Measurements from ENCODE around the gene BRINP3.

BRINP3 gene

GRCh38 chr1:190452272-190452848 lies 25.3 kb downstream of the BRINP3 start:
- Histone ChIP-seq H4K20me1 (ENCODE audit: insufficient read depth, low read length) (no peaks in the 10 kb centered on the region), H2AFZ (ENCODE audit: low read length) (no peak overlapping the region), H3F3A (ENCODE audit: insufficient read depth, low read length) (no peaks in the 10 kb centered on the region), H3K27ac (ENCODE audit: low read depth, low read length, poor library complexity, severe bottlenecking) (no peak overlapping the region), H3K36me3 (ENCODE audit: insufficient read depth, low read length) (no peaks in the 10 kb centered on the region), H3K9ac (ENCODE audit: low read length) (no peak overlapping the region), H3K27me3 (ENCODE audit: insufficient read depth, low read length) (no peaks in the 10 kb centered on the region), H3K9me2 (ENCODE audit: low read depth, low read length) (no peaks in the 10 kb centered on the region), H3K79me2 (ENCODE audit: insufficient read depth, low read length) (no peaks in the 10 kb centered on the region), H3K9me3 (ENCODE audit: low read length) (no peaks in the 10 kb centered on the region), H3K4me2 (ENCODE audit: low read length) (no peak overlapping the region), H3K4me1 (ENCODE audit: insufficient read depth, low read length, severe bottlenecking) (no peaks in the 10 kb centered on the region), H3K4me3 (ENCODE audit: low read depth, low read length, poor library complexity, severe bottlenecking) (no peak overlapping the region)
- TF ChIP-seq EZH2 (IDR thresholded peaks at IDR 0.05; ENCODE audit: borderline replicate concordance, low read length): no peak
- TF ChIP-seq, protein P1, sequence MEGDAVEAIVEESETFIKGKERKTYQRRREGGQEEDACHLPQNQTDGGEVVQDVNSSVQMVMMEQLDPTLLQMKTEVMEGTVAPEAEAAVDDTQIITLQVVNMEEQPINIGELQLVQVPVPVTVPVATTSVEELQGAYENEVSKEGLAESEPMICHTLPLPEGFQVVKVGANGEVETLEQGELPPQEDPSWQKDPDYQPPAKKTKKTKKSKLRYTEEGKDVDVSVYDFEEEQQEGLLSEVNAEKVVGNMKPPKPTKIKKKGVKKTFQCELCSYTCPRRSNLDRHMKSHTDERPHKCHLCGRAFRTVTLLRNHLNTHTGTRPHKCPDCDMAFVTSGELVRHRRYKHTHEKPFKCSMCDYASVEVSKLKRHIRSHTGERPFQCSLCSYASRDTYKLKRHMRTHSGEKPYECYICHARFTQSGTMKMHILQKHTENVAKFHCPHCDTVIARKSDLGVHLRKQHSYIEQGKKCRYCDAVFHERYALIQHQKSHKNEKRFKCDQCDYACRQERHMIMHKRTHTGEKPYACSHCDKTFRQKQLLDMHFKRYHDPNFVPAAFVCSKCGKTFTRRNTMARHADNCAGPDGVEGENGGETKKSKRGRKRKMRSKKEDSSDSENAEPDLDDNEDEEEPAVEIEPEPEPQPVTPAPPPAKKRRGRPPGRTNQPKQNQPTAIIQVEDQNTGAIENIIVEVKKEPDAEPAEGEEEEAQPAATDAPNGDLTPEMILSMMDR (IDR thresholded peaks at IDR 0.05; ENCODE audit: low read length): no peak

DNA sequence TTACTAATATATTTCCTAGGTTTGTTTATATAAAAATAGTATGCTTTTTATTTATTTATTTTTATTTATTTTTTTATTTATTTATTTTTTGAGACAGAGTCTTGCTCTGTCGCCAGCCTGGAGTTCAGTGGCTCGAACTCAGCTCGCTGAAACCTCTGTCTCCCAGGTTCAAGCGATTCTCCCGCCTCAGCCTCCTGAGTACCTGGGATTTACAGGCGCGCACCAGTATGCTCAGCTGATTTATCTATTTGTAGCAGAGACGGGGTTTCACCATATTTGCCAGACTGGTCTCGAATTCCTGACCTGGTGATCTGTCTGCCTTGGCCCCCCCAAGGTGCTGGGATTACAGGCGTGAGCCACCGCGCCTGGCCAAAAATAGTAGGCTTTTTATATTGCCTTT lies 33.2 kb downstream of the BRINP3 start:
- Histone ChIP-seq H3K9ac (ENCODE audit: low read length) (no peak overlapping the region), H3K9me2 (ENCODE audit: low read depth, low read length) (no peaks in the 10 kb centered on the region), H2AFZ (ENCODE audit: low read length) (no peak overlapping the region), H3K4me3 (ENCODE audit: low read depth, low read length, poor library complexity, severe bottlenecking) (no peak overlapping the region), H3F3A (ENCODE audit: insufficient read depth, low read length) (no peaks in the 10 kb centered on the region), H3K4me2 (ENCODE audit: low read length) (no peak overlapping the region), H3K27ac (ENCODE audit: low read depth, low read length, poor library complexity, severe bottlenecking) (no peak overlapping the region), H3K36me3 (ENCODE audit: insufficient read depth, low read length) (no peaks in the 10 kb centered on the region), H3K9me3 (ENCODE audit: low read length) (no peaks in the 10 kb centered on the region), H3K27me3 (ENCODE audit: insufficient read depth, low read length) (no peaks in the 10 kb centered on the region), H3K79me2 (ENCODE audit: insufficient read depth, low read length) (no peaks in the 10 kb centered on the region), H4K20me1 (ENCODE audit: insufficient read depth, low read length) (no peaks in the 10 kb centered on the region), H3K4me1 (ENCODE audit: insufficient read depth, low read length, severe bottlenecking) (no peaks in the 10 kb centered on the region)
- no peak for TF ChIP-seq EZH2 (IDR thresholded peaks at IDR 0.05; ENCODE audit: borderline replicate concordance, low read length)

DNA sequence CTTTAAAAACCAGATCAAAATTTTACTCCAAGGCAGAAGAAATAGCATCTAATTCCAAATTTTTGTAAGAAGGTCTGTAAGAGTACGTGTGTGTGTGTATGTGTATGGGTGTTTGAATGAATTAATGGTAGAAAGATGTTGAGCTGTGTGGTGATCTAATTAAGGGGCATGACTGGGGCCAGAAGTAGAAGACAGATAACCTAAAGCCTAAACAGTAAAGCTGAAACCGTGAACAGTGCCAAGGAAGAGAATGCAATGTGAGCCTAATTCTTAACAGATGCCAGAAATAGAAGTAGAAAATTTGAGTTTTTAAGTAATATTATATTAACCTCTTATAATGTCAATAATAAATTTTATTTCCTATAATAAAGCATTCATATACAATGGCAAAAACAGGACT lies 38.2 kb downstream of the BRINP3 start:
- Histone ChIP-seq H3K9me3 (ENCODE audit: low read length) (no peaks in the 10 kb centered on the region), H3K36me3 (ENCODE audit: insufficient read depth, low read length) (no peaks in the 10 kb centered on the region), H3K4me2 (ENCODE audit: low read length) (no peak overlapping the region), H3K79me2 (ENCODE audit: insufficient read depth, low read length) (no peaks in the 10 kb centered on the region), H3F3A (ENCODE audit: insufficient read depth, low read length) (no peaks in the 10 kb centered on the region), H3K4me1 (ENCODE audit: insufficient read depth, low read length, severe bottlenecking) (no peaks in the 10 kb centered on the region), H2AFZ (ENCODE audit: low read length) (no peak overlapping the region), H3K4me3 (ENCODE audit: low read depth, low read length, poor library complexity, severe bottlenecking) (no peak overlapping the region), H3K27me3 (ENCODE audit: insufficient read depth, low read length) (no peaks in the 10 kb centered on the region), H3K9me2 (ENCODE audit: low read depth, low read length) (no peaks in the 10 kb centered on the region), H3K9ac (ENCODE audit: low read length) (no peak overlapping the region), H3K27ac (ENCODE audit: low read depth, low read length, poor library complexity, severe bottlenecking) (no peak overlapping the region), H4K20me1 (ENCODE audit: insufficient read depth, low read length) (no peaks in the 10 kb centered on the region)
- no peak for TF ChIP-seq EZH2 (IDR thresholded peaks at IDR 0.05; ENCODE audit: borderline replicate concordance, low read length)

DNA sequence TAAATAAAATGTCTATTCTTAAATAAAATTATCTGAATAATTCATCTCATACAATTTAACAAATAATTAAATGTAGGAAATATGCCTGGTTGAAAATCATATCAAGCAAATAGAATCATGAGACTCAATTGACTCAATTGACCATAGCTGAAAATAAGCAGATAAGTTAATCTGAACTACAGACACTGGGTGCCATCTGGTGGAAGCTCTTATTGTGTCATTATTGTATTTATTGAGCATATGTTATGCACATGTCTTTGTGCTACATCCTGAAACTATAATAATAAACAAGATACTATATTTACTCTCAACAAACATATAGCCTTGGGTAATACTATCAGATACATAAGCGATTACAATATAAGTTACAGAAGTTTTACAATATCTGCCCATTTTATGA lies 41.0 kb downstream of the BRINP3 start:
- Histone ChIP-seq H4K20me1 (ENCODE audit: insufficient read depth, low read length) (no peaks in the 10 kb centered on the region), H3K4me1 (ENCODE audit: insufficient read depth, low read length, severe bottlenecking) (no peaks in the 10 kb centered on the region), H3K9me2 (ENCODE audit: low read depth, low read length) (no peaks in the 10 kb centered on the region), H3K9ac (ENCODE audit: low read length) (no peak overlapping the region), H3K4me3 (ENCODE audit: low read depth, low read length, poor library complexity, severe bottlenecking) (no peak overlapping the region), H3K36me3 (ENCODE audit: insufficient read depth, low read length) (no peaks in the 10 kb centered on the region), H3K27ac (ENCODE audit: low read depth, low read length, poor library complexity, severe bottlenecking) (no peak overlapping the region), H3K79me2 (ENCODE audit: insufficient read depth, low read length) (no peaks in the 10 kb centered on the region), H3K4me2 (ENCODE audit: low read length) (no peak overlapping the region), H3K9me3 (ENCODE audit: low read length) (no peaks in the 10 kb centered on the region), H3F3A (ENCODE audit: insufficient read depth, low read length) (no peaks in the 10 kb centered on the region), H3K27me3 (ENCODE audit: insufficient read depth, low read length) (no peaks in the 10 kb centered on the region), H2AFZ (ENCODE audit: low read length) (no peak overlapping the region)
- TF ChIP-seq, protein P1 (IDR thresholded peaks at IDR 0.05; ENCODE audit: low read length): peak; percentile 31; the same call in 1 of the 2 replicates
- TF ChIP-seq EZH2 (IDR thresholded peaks at IDR 0.05; ENCODE audit: borderline replicate concordance, low read length): no peak
